Activated CD4-positive, CD25-positive, alpha-beta regulatory T cell treated with anti-CD3 and anti-CD28 coated beads, Interleukin-2, amount 50 U/mL, for 16 hours (primary cell): ENCODE results near the gene ARHGAP19.
"Not testable (repeated sequence)": the region's sequence is repeated elsewhere in the genome, so short reads cannot be mapped to it uniquely, and the experiment has no call there.

Source experiments
- DNase-seq: peaks from one replicate; pipeline ENCODE4 v3.0.0-alpha.2; 2020; ENCODE audit warnings: low read depth, low spot score

Gene ARHGAP19

GRCh38 chr10:97321032-97321803, 28.8 kb upstream of the ARHGAP19 start:
- no peak for DNase-seq

GRCh38 chr10:97320480-97321031, 28.1 kb upstream of the ARHGAP19 start:
- no peak for DNase-seq

DNA sequence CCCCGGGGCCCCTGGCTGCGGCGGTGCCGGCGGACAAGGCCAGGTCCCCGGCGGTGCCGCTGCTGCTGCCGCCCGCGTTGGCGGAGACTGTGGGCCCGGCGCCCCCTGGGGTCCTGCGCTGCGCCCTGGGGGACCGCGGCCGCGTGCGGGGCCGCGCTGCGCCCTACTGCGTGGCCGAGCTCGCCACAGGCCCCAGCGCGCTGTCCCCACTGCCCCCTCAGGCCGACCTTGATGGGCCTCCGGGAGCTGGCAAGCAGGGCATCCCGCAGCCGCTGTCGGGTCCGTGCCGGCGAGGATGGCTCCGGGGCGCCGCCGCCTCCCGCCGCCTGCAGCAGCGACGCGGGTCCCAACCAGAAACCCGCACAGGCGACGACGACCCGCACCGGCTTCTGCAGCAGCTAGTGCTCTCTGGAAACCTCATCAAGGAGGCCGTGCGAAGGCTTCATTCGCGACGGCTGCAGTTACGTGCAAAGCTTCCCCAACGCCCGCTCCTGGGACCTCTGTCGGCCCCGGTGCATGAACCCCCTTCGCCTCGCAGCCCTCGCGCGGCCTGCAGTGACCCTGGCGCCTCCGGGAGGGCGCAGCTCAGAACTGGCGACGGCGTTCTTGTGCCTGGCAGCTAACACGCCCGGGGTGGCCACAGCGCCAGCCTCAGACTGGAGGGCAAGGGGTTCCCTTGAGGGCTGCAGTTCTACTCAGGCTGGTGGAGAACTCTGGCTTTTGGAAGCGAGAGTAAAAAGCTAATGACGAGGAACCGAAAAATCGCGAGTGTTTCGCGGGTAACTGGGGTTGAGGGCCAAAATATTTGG, 27.4 kb upstream of the ARHGAP19 start:
- peak; percentile 33 for DNase-seq

GRCh38 chr10:97318772-97319651, 26.6 kb upstream of the ARHGAP19 start, which contains the start of gene FRAT1:
FRAT1 (plus strand) TSS chr10:97319271; CDS start chr10:97319454, 183 bp downstream.
- peak; percentile 83 for DNase-seq

DNA sequence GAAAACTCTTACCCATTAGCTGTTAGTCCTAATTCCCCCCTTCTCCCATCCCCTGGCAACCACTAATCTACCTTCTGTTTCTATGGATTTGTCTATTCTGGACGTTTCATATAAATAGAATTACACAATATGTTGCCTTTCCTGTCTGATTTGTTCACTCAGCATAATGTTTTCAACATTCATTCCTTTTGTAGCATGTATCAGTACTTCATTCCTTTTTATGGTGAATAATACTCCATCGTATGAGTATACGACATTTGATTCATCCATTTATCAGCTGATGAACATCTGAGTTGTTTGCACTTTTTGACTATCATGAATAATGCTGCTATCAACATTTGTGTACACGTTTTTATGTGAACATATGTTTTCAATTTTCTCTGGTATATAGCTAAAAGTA, 22.2 kb upstream of the ARHGAP19 start:
- no peak for DNase-seq

DNA sequence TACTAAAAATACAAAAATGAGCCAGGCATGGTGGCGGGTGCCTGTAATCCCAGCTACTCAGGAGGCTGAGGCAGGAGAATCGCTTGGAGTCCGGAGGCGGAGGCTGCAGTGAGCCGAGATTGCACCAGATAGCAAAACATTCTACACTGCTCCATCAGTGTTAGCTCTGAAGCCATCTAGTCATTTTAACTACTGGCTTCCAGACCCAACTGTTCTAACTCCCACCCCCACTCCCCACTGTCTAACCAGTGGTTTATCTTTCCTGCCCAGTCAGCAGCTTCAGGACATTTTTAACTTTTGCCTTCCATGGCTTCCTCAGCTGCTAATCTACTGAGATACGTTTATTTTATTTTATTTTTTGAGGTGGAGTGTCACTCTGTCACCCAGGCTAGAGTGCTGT, 20.5 kb upstream of the ARHGAP19 start:
- no peak for DNase-seq

DNA sequence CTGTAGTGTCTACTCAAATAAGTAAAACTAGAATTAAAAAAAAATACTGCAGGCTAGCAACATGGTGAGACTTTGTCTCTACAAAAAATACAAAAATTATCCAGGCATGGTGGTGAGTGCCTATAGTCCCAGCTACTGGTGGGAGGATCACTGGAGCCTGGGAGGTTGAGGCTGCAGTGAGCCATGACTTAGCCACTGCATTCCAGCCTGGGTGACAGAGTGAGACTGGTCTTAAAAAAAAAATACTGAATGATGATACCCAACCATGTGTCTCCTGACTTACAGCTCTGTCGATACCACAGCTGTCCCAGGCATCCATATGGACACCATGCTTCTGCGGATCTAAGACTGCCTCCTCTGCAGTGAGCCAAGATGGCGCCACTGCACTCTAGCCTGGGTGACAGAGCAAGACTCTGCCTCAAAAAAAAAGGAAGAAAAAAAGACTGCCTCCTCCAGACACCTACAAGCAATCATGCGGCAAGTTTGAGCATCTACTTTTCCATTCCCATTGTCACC, 18.7 kb upstream of the ARHGAP19 start:
- no peak for DNase-seq

- no peak for DNase-seq
Measured at GRCh38 chr10:97307866-97308780, 15.7 kb upstream of the ARHGAP19 start.

- no peak for DNase-seq
Measured at GRCh38 chr10:97307441-97307840, 15.0 kb upstream of the ARHGAP19 start.

DNA sequence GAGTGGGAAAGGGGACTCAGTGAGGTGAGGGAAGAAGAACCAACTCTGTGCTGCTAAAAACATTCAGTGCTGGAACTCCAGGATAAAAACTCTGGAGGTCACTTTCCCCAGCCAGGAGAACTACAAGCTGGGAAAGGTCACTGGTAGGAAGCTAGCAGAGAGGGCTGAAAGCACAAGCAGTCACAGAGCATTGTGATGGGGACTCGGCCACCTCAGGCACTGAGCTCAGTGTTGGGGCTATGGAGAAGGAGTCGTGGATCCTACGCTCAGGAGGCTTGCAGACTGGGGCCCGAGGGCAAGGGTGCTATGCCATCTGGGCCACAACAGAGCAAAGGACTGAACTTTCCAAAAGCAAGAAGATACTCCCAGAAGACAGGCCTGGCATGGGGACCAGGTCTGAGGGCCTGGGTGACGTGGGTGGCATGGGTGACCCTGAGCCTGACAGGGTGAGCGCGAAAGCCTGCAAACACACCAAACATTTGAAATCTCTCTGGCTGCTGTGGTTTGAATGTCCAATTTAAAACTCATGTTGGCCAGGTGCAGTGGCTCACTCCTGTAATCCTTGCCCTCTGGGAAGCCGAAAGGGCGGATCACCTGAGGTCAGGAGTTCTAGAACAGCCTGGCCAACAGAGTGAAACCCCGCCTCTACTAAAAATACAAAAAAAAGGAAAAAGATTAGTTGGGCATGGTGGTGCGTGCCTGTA, 9.8 kb upstream of the ARHGAP19 start:
- DNase-seq: no peak

GRCh38 chr10:97300980-97301379, 8.5 kb upstream of the ARHGAP19 start:
- no peak for DNase-seq

DNA sequence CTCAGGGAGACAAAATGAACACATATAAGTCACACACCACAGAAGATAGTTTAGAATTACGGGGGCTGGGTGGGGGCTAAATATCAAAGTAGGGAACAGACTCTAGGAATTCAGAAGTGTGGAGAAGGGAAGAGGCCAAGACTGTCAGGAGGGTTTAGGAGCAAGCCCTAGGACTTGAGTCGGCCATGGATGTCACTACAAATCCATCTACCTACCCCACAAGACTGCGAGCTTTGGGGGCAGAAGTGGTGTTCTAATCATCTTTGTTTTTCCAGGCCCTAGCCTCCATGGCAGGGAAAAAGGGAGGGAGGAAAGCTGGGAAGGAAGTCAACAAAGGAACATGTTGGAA, 5.8 kb upstream of the ARHGAP19 start:
- DNase-seq: no peak

GRCh38 chr10:97297556-97298222, 5.3 kb upstream of the ARHGAP19 start:
- DNase-seq: no peak

DNA sequence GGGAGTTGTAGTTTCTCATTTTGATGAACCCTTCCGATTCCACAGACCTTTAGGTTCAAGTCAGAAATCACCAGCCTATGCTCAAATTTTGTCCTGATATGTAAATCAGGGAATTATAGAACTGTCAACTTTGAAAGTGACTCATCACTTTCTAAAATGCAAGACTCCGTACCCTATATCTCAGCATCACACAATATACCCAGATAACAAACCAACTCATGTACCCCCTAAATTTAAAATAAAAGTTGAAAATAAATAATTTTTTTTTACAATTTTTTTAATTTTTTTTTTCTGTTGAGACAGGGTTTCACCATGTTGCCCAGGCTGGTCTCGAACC, 393 bp upstream of the ARHGAP19 start:
- no peak for DNase-seq

DNA sequence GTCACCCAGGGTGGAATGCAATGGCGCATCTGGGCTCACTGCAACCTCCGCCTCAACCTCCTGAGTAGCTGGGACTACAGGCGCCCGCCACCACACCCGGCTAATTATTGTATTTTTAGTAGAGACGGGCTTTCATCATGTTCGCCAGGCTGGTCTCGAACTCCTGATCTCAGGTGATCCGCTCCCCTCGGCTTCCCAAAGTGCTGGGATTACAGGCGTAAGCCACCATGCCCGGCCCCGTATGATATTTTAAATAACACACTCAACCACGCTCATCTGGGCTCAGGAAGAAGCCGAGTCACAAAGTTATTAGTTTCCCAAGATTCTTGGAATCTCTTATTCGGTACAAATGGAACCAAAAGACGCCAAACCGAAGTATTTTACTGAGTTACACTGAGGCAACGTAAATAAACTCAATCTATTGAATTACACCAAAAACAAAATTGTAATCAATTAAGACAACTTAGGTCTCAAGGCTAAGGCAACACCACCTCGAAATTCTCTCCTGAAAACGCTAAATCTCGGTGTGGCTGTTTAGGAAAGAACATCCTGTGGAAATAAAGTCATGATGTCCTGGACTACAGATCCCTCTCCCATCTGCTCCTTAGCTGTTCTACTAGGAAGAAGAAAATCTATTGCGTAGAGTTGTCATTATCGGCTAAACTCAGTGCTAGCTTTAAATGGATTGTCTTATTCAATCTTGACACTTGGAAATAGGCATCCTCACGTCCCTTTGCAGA, 910 bp downstream of the ARHGAP19 start:
- DNase-seq: no peak

DNA sequence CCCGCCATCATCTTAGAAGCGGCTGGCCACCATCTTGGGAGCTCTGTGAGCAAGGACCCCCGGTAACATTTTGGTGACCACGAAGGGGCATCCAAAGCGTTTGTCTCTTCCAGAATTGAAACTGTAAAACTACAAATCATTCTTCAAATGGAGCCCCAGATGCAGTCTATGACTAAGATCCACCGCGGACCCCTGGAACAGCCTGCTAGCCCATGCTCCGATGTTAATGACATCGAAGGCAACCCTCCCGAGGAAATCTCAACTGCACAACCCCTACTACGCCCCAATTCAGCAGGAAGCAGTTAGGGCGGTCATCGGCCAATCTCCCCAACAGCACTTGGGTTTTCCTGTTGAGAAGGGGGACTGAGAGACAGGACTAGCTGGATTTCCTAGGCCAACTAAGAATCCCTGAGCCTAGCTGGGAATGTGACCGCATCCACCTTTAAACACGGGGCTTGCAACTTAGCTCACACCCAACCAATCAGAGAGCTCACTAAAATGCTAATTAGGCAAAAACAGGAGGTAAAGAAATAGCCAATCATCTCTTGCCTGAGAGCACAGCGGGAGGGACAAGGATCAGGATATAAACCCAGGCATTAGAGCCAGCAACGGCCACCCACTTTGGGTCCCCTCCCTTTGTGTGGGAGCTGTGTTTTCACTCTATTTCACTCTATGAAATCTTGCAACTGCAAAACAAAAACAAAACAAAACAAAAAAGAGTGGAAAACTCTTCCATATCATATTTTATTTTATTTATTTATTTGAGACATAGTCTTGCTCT, 1.7 kb downstream of the ARHGAP19 start:
- not testable (repeated sequence) for DNase-seq

GRCh38 chr10:97290076-97290475, 2.4 kb downstream of the ARHGAP19 start:
- not testable (repeated sequence) for DNase-seq

DNA sequence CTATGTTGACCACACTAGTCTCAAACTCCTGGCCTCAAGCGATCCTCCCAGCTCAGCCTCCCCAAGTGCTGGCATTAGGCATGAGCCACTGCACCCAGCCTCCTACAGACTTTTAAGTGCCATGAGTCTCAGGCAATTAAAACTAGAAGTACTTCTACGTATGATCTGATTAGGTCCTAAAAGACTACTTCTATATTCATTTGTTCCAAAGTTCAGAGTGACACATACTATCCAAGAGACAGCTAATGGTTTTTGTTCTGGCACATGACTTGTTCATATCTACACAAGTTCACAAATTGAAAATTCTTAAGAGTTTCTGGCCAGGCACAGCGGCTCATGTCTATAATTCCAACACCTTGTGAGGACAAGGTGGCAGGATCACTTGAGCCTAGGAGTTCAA, 11.7 kb downstream of the ARHGAP19 start:
- DNase-seq: no peak
